Naive thymus-derived CD4-positive, alpha-beta T cell (primary cell): ENCODE measurements around the gene PRKN. TPM values are rescaled to one million over a fixed set of nuclear protein-coding genes. Genes with fewer than 3 reads are reported as not detected.
A peak's percentile ranks its signal among the peaks of the same experiment; 100 is the strongest.

Source experiments
- ATAC-seq: fragments of 150-1000 bp; cut with Tn5 transposase; 2 replicates; pipeline ENCODE4 v1.10.0; 2021; ENCODE audit warnings: mild to moderate bottlenecking, moderate library complexity
- CTCF ChIA-PET: fragments of 350-600 bp; sonication (Branson Sonifier 250); formaldehyde crosslinking; loops from one replicate; lab custom pipeline; 2021; ENCODE audit warnings: antibody characterized with exemption; lab: Charles Lee
- POLR2A ChIA-PET: fragments of 350-600 bp; sonication (Branson Sonifier 250); formaldehyde crosslinking; loops from one replicate; lab custom pipeline; 2021; ENCODE audit warnings: antibody characterized with exemption, inconsistent platforms; lab: Charles Lee
- DNase-seq, 9 donors: peaks; one replicate each; pipeline versions ENCODE4 v3.0.0 to v3.0.0-alpha.2; 2020 to 2022; ENCODE audit warnings: mixed read lengths in 1 of 9
- H3K27ac ChIP-seq: one replicate; pipeline ENCODE4 v1.7.0; 2013; ENCODE audit warnings: mild to moderate bottlenecking, low read depth, low read length, moderate library complexity
- H3K27me3 ChIP-seq, 2 donors: one replicate each; pipeline ENCODE4 v1.7.0; 2013; ENCODE audit warnings: low read length in 2 of 2, mild to moderate bottlenecking in 2 of 2, moderate library complexity in 2 of 2; ENCODE audit not compliant: control insufficient read depth in 2 of 2, insufficient read depth in 2 of 2
- H3K36me3 ChIP-seq, 3 experiments: 1 replicate in 2 of 3; 2 replicates in 1 of 3; pipeline ENCODE4 v1.7.0; 2013; ENCODE audit warnings: low read length in 3 of 3, mild to moderate bottlenecking in 3 of 3, moderate library complexity in 1 of 3; ENCODE audit not compliant: insufficient read depth in 3 of 3, control insufficient read depth in 2 of 3
- H3K4me1 ChIP-seq, 2 donors: one replicate each; pipeline ENCODE4 v1.7.0; 2013; ENCODE audit warnings: low read length in 2 of 2, mild to moderate bottlenecking in 2 of 2, moderate library complexity in 1 of 2; ENCODE audit not compliant: control insufficient read depth in 2 of 2, insufficient read depth in 2 of 2
- H3K4me3 ChIP-seq: 2 replicates; pipeline ENCODE4 v1.7.0; 2013; ENCODE audit warnings: mild to moderate bottlenecking, low read length
- H3K9me3 ChIP-seq, 3 experiments: 1 replicate in 2 of 3; 2 replicates in 1 of 3; pipeline ENCODE4 v1.7.0; 2013; ENCODE audit warnings: low read length in 3 of 3; ENCODE audit not compliant: control insufficient read depth in 2 of 3
- H3K27ac Mint-ChIP-seq, 9 donors: one replicate each; pipeline ENCODE4 v1.8.0; 2020 to 2022; ENCODE audit warnings: mixed read lengths in 9 of 9, mild to moderate bottlenecking in 8 of 9, moderate library complexity in 5 of 9, inconsistent platforms in 2 of 9
- H3K27me3 Mint-ChIP-seq, 5 donors: one replicate each; pipeline ENCODE4 v1.8.0; 2021 to 2022; ENCODE audit warnings: mixed read lengths in 5 of 5, mild to moderate bottlenecking in 1 of 5
- H3K36me3 Mint-ChIP-seq, 5 donors: one replicate each; pipeline ENCODE4 v1.8.0; 2020 to 2022; ENCODE audit warnings: mixed read lengths in 5 of 5, mild to moderate bottlenecking in 3 of 5, inconsistent platforms in 1 of 5
- H3K4me1 Mint-ChIP-seq, 7 donors: one replicate each; pipeline ENCODE4 v1.8.0; 2020 to 2022; ENCODE audit warnings: mixed read lengths in 7 of 7, mild to moderate bottlenecking in 3 of 7, inconsistent platforms in 1 of 7
- H3K4me3 Mint-ChIP-seq, 10 donors: one replicate each; pipeline ENCODE4 v1.8.0; 2020 to 2022; ENCODE audit warnings: mild to moderate bottlenecking in 10 of 10, mixed read lengths in 10 of 10, moderate library complexity in 6 of 10, inconsistent platforms in 2 of 10
- H3K9me3 Mint-ChIP-seq, 11 donors: one replicate each; pipeline ENCODE4 v1.8.0; 2020 to 2022; ENCODE audit warnings: mixed read lengths in 11 of 11, mild to moderate bottlenecking in 4 of 11, inconsistent platforms in 1 of 11, moderate library complexity in 1 of 11
- intact Hi-C, 2 donors: fragments of 100-400 bp; cut with micrococcal nuclease; formaldehyde crosslinking; loops; one replicate each; pipeline ENCODE4 v1.15.1; 2023
- polyA plus RNA-seq, 2 donors: library from polyadenylated mRNA; unstranded; fragments of 300-500 nt; fragmentation: Illumina TruSeq; gene quantifications; one replicate each; pipeline ENCODE4 v1.2.3, GENCODE V29; 2021
- total RNA-seq, 6 experiments: library from RNA in 5 of 6; stranded (reverse) in 5 of 6; gene quantifications; 1 replicate in 5 of 6; 2 replicates in 1 of 6; pipeline ENCODE4 v1.2.3 and lab custom pipeline; 2021 to 2026

Gene PRKN
- total and polyA plus RNA-seq, 7 experiments from 2014 or later, result 0.44 to 10.3 (median 8.1) TPM

- Histone ChIP-seq H3K4me3 (no peak overlapping the region), H3K36me3 (no peaks in the 10 kb centered on the region), H3K27ac (no peak overlapping the region), H3K9me3 (no peaks in the 10 kb centered on the region), H3K27me3 (no peaks in the 10 kb centered on the region), H3K4me1 (no peaks in the 10 kb centered on the region)
- H3K36me3 Mint-ChIP-seq, result no peaks in the 10 kb centered on the region
- no peak overlapping the region for H3K4me3 Mint-ChIP-seq
- intact Hi-C loops, result loop anchor here (5.0 kb wide), 4 partner anchors 145 to 1235 kb away; no protein-coding TSS in a partner anchor
- H3K9me3 Mint-ChIP-seq, result no peaks in the 10 kb centered on the region
- no peaks in the 10 kb centered on the region for H3K27me3 Mint-ChIP-seq
- no peak overlapping the region for H3K27ac Mint-ChIP-seq
- ATAC-seq, result no peak
- no peak for DNase-seq
- ChIA-PET CTCF (interaction anchor here (0.6 to 3.3 kb wide), 6 partner anchors 10 to 468 kb away, joined by 3 to 18 read pairs (median 6); no protein-coding TSS in a partner anchor), POLR2A (interaction anchor here (0.6 kb wide), 1 partner anchor 846 kb away, joined by 4 read pairs; no protein-coding TSS in a partner anchor)
- H3K4me1 Mint-ChIP-seq, result peaks cover 0 to 4% (median 0%) of the 10 kb centered on the region in 7 donors
These were observed 1355.2 kb downstream of the PRKN start for GRCh38 chr6:161372422-161372793.

GRCh38 chr6:161370880-161371279 is 1356.7 kb downstream of the PRKN start:
- ChIA-PET POLR2A (interaction anchor here (0.7 kb wide), 1 partner anchor 428 kb away, joined by 4 read pairs; no protein-coding TSS in a partner anchor), CTCF (interaction anchor here (0.6 to 1.8 kb wide), 10 partner anchors 8 to 851 kb away, joined by 3 to 28 read pairs (median 4); no protein-coding TSS in a partner anchor)
- no peak overlapping the region for H3K4me3 Mint-ChIP-seq
- H3K4me1 Mint-ChIP-seq, result peaks cover 0 to 3% (median 0%) of the 10 kb centered on the region in 7 donors
- Histone ChIP-seq H3K9me3 (no peaks in the 10 kb centered on the region), H3K4me3 (no peak overlapping the region), H3K27ac (no peak overlapping the region), H3K27me3 (no peaks in the 10 kb centered on the region), H3K36me3 (no peaks in the 10 kb centered on the region), H3K4me1 (no peaks in the 10 kb centered on the region)
- H3K27ac Mint-ChIP-seq, result peak overlapping the region in 1 of 9 donors; percentile 5
- H3K36me3 Mint-ChIP-seq, result no peaks in the 10 kb centered on the region
- no peaks in the 10 kb centered on the region for H3K27me3 Mint-ChIP-seq
- DNase-seq (peak; percentile 37 to 66 (median 58)), ATAC-seq (peak; percentile 81)
- intact Hi-C loops, result loop anchor here (1.0 to 5.0 kb wide), 12 partner anchors 96 to 1508 kb away; partner anchors contain the start of genes AGPAT4 (in 1 of the 2) and MAP3K4 (in 1 of the 2)
- H3K9me3 Mint-ChIP-seq, result no peaks in the 10 kb centered on the region

- no peaks in the 10 kb centered on the region for H3K9me3 ChIP-seq
- H3K4me1 ChIP-seq, result no peaks in the 10 kb centered on the region
- H3K27ac Mint-ChIP-seq, result no peak overlapping the region
- POLR2A ChIA-PET, result no interaction called here
- no peak for DNase-seq
- H3K4me3 ChIP-seq, result no peak overlapping the region
- H3K4me1 Mint-ChIP-seq, result peaks cover 0 to 3% (median 0%) of the 10 kb centered on the region in 7 donors
- H3K27me3 ChIP-seq, result no peaks in the 10 kb centered on the region
- ATAC-seq, result peak; percentile 65
- H3K27ac ChIP-seq, result no peak overlapping the region
- H3K4me3 Mint-ChIP-seq, result no peak overlapping the region
- peaks cover 0 to 2% (median 0%) of the 10 kb centered on the region in 11 donors for H3K9me3 Mint-ChIP-seq
- intact Hi-C loops, result no loop called here
- no peaks in the 10 kb centered on the region for H3K36me3 Mint-ChIP-seq
- no peaks in the 10 kb centered on the region for H3K27me3 Mint-ChIP-seq
- no peaks in the 10 kb centered on the region for H3K36me3 ChIP-seq
- CTCF ChIA-PET, result no interaction called here
These were observed 1358.2 kb downstream of the PRKN start for GRCh38 chr6:161369339-161369738.

- ChIA-PET POLR2A (no interaction called here), CTCF (interaction anchor here (1.3 kb wide), 1 partner anchor 10 kb away, joined by 3 read pairs; no protein-coding TSS in a partner anchor)
- Histone ChIP-seq H3K27me3 (no peaks in the 10 kb centered on the region), H3K36me3 (no peaks in the 10 kb centered on the region), H3K4me1 (no peaks in the 10 kb centered on the region), H3K9me3 (peaks cover 0 to 3% (median 0%) of the 10 kb centered on the region in 3 experiments), H3K27ac (no peak overlapping the region), H3K4me3 (no peak overlapping the region)
- ATAC-seq (no peak), DNase-seq (no peak)
- Mint-ChIP-seq H3K9me3 (peaks cover 0 to 5% (median 0%) of the 10 kb centered on the region in 11 donors), H3K36me3 (peaks cover 0 to 2% (median under 1%) of the 10 kb centered on the region in 5 donors), H3K4me1 (peaks cover 0 to 3% (median 0%) of the 10 kb centered on the region in 7 donors), H3K4me3 (no peak overlapping the region), H3K27me3 (peaks cover 0 to under 1% (median 0%) of the 10 kb centered on the region in 5 donors), H3K27ac (no peak overlapping the region)
- intact Hi-C loops, result no loop called here
These were observed 1359.1 kb downstream of the PRKN start for GRCh38 chr6:161368514-161368913.

- no peak for ATAC-seq
- peaks cover 0 to 7% (median 5%) of the 10 kb centered on the region in 5 donors for H3K36me3 Mint-ChIP-seq
- H3K4me1 Mint-ChIP-seq, result peaks cover 0 to 3% (median 0%) of the 10 kb centered on the region in 7 donors
- peaks cover 0 to 5% (median 0%) of the 10 kb centered on the region in 5 donors for H3K27me3 Mint-ChIP-seq
- H3K27ac ChIP-seq, result no peak overlapping the region
- no peak overlapping the region for H3K27ac Mint-ChIP-seq
- intact Hi-C loops, result no loop called here
- H3K4me3 Mint-ChIP-seq, result no peak overlapping the region
- no peaks in the 10 kb centered on the region for H3K36me3 ChIP-seq
- H3K27me3 ChIP-seq, result no peaks in the 10 kb centered on the region
- DNase-seq, result no peak
- H3K9me3 ChIP-seq, result peaks cover 0 to 5% (median 0%) of the 10 kb centered on the region in 3 experiments
- H3K9me3 Mint-ChIP-seq, result peaks cover 0 to 13% (median 6%) of the 10 kb centered on the region in 11 donors
- H3K4me3 ChIP-seq, result no peak overlapping the region
- POLR2A ChIA-PET, result no interaction called here
- no peaks in the 10 kb centered on the region for H3K4me1 ChIP-seq
- CTCF ChIA-PET, result interaction anchor here (0.9 to 1.3 kb wide), 2 partner anchors 11 to 621 kb away, joined by 3 read pairs; no protein-coding TSS in a partner anchor
These were observed 1360.1 kb downstream of the PRKN start for GRCh38 chr6:161367472-161367871.

GRCh38 chr6:161366301-161366923 is 1361.2 kb downstream of the PRKN start:
- peaks cover 0 to 5% (median 0%) of the 10 kb centered on the region in 5 donors for H3K27me3 Mint-ChIP-seq
- ATAC-seq, result peak; percentile 36
- Histone ChIP-seq H3K4me1 (no peaks in the 10 kb centered on the region), H3K27ac (no peak overlapping the region), H3K27me3 (no peaks in the 10 kb centered on the region), H3K4me3 (no peak overlapping the region), H3K36me3 (no peaks in the 10 kb centered on the region), H3K9me3 (peaks cover 0 to 5% (median 0%) of the 10 kb centered on the region in 3 experiments)
- ChIA-PET CTCF (no interaction called here), POLR2A (no interaction called here)
- intact Hi-C loops, result no loop called here
- peaks cover 0 to 3% (median 0%) of the 10 kb centered on the region in 7 donors for H3K4me1 Mint-ChIP-seq
- DNase-seq, result no peak
- H3K36me3 Mint-ChIP-seq, result peaks cover 0 to 7% (median 5%) of the 10 kb centered on the region in 5 donors
- H3K27ac Mint-ChIP-seq, result no peak overlapping the region
- no peak overlapping the region for H3K4me3 Mint-ChIP-seq
- peaks cover 0 to 16% (median 6%) of the 10 kb centered on the region in 11 donors for H3K9me3 Mint-ChIP-seq
